ENCODE results near the gene TENM3.

The TENM3 gene

DNA sequence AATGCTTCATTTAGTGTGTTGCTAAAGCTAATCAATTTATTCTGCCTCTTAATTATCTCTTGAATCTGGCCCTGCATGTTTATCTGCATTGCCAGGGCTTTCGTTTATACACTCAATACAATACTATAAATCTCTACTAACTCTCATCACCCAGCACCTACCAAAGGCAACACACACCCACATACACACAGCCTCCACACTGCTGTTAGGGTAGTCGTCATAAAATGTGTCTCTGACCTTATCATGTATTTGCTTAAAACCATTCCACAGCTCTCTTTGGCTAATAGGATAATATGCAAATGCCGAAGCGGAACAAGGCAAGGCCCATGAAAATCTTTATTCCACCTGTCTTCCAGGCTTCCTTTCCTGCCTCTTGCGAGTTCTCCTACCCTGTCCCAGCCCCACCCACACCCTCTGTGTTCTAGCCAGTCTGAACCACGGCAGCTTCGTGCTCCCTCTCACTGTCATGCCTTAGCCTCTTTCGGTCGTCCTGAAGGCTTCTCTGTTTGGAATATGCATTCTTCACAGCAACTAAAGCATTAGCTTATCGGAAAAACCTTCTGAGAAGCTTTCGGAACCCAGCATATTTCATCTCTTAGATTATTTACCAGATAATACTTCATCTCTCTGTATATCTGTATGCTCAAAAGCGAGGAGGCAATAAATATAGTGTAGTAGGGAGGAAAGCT, 333.5 kb downstream of the TENM3 start:
- no peak for DNase-seq

DNA sequence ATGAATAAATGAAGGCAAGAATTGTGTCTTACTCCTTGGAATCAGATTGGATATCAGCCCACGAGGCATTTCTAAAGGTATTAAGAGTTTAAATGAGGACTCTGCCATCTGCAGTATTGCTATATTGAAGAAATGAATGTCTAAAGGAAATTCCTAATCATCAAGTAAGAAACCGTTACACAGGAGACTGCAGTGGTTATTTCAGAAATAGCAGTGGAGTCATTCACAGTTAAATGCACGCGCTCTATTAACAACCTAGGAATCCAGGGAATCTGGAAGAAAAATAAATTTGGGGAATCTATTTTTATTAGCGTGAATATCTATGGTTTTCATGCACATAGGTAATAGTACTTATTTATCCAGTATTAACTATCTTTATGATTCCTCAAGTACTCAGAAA, 334.2 kb downstream of the TENM3 start:
- peak; percentile 48 for DNase-seq

DNA sequence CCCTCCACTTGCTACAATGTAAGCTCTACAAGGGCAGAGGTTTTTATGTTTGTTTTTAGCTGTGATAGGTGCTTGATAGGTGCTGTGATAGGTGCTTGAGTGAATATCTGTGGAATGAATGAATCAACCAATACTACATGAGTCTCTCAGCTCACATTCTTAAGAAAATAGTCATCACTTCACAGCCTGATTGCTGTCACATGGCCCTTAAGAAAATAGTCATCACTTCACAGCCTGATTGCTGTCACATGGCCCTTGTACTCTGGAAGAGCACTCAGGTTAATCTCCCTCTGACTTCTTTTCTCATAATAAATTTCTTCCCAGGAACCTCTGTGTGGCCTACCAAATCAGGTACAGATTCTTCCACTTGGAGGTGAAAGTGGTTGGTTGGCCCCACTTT, 335.2 kb downstream of the TENM3 start:
- DNase-seq = peak; percentile 80

DNA sequence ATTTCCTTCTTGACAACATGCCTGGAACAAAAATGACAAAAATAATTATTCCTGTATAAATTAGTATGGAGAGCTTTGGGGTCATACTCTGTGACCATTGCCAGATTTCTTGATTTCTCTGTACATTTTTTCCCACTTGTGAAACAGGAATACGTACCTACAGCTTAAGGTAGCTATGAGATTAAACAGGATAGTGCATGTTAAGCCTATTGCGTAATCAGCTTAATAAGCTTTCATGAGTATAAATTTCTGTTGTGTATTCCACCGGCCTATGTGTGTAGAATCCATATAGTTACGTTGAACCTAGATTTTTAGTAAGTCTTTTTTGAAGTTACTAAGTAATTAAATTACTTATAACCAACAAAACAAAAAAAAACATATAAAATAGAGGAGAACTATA, 339.0 kb downstream of the TENM3 start:
- DNase-seq = no peak

DNA sequence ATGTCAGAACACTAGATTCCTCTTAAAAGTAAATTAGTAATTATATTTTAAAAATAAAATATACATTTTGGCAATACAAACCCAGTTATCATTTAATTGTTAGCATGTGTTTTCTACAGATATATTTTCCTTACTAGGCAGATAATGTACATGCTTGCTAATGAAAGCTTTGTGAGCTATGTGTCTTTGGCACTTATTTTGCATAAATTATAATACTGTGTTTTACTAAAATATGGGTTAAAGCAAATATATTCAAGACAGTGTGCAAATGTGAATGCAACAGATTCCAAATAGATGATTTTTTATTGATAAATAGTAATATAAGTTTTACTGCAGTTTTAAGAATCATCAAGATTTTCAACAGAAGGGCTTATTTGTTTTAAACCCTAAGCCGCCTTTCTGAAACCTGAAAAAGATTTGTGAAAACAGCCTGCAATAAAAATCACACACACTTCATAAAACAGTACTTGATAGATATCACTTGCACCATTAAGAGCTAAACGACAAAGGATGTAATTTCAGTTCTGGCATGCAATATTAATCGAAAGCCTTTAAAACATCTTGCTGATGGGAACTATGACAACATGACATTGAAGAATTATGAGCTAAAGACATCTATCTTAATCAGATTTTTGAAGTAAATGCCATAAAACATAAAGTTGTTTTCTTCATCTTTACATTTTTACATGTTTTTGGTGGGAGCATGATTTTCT, 340.7 kb downstream of the TENM3 start:
- DNase-seq = no peak

DNA sequence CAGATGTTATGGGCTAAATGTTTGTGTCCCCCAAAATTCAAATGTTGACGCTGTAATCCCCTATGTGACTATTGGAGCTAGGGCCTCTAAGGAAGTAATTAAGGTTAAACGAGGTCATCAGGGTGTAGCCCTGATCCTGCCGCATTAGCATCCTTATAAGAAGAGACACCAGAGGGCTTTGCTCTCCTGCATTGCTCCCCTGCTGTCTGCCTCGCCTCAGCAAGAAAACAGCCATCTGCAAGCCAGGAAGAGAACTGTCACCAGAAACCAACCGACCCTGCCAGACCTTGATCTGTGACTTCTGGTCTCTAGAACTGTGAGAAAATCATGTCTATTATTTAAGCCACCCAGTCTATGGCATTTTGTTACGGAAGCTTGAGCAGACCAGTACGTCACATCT, 342.1 kb downstream of the TENM3 start:
- DNase-seq = no peak

DNA sequence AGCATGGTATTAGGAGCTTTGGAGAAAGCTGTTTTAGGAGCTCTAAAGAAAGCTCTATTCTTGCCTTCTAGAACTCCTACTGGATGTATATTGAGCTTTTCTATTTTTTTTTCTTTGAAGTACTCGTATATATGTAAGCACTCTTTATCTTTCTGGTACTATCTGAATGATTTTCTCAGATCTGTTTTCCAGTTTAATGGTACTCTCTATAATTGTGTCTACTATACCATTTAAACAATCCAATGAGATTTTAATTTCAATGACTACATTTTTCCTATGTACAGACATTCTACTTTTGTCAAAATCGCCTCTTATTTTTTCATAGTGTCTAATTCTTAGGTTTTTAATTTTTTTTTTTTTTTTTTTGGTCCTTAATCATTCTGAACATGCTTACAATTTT, 345.9 kb downstream of the TENM3 start:
- no peak for DNase-seq

DNA sequence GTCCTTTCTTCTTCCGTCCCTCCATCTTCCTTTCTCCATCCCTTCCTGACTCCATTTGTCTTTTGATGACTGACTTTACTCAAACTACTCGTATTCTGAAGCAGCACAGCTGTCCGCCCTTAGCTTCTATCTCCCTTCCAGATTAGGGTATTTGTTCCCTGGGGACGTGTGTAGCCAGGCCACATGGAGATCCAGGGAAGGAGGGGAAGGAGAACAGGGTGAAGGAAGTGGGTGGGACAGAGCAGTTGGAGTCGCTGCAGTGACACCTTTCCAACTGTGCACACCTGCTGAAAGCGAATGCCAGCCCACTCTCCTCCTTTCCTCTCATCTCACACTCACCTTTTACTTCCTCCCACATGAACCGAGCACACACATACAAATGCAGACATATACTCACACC, 350.2 kb downstream of the TENM3 start:
- no peak for DNase-seq

DNA sequence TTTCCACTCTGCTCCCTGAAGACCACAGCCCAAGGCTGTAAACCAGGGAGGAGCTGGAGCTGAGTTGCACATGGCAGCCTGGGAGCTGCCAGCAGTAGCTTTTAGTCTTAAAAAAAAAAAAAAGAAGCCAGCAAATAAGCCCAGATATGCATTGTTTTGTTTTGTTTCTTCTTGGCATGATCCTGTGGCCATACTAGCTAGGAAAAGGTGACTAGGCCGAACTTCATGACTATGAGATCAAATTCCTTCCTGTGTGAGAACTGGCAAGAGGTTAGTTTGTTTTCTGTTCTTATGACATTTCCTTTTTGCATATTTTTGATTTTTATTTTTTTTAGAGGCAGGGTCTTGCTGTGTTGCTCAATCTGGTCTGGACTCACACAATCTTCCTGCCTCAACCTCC, 350.7 kb downstream of the TENM3 start:
- DNase-seq = peak; percentile 16

DNA sequence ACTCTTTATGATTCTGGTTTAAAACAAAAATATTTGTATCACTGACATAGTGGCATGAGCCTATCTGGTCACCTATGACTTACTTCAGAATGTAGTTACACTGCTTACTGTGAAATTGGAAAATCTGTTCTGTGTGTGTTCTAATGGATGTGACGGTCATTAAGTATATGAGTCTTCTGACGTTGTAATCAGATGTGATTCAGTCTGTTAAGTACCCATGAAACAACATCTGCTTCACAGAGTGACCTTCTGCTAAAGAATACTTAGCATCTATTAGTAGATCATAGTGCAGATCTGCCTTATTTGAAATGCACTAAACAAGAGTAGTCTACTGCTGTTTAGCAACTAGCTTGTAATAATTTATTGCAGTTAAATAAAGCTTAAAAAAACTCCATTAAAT, 356.9 kb downstream of the TENM3 start:
- no peak for DNase-seq

DNA sequence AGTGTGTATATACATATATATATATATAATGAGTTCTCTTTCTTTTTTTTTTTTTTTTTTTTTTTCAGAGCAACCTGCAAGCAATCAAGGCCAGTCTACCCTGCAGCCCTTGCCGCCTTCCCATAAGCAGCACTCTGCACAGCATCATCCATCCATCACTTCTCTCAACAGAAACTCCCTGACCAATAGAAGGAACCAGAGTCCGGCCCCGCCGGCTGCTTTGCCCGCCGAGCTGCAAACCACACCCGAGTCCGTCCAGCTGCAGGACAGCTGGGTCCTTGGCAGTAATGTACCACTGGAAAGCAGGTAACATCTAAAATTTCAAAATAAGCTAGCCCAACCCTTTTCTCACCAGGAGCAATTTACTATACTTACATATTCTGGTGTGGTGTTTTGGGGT, 357.7 kb downstream of the TENM3 start:
- no peak for DNase-seq

DNA sequence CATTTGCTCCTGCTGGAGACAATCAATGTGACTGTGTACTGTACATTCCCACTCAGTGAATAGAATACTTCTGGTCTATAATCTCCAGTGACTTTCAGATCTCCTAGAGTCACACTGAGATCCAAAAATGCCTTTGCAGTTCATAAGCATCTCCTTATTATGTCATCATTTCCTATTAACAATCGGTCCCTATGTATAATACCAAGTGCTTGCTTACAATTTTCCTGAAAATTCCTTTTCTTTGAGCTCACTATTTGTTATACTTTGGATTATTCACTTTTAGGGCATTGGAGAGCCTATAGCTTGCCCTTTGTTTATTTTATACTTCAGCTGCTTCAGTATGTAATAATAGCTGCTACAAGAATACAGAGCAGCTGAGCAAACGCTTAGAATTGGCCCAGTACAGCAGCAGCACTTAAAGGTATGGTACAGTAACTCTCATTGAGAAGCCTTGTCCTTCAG, 361.0 kb downstream of the TENM3 start:
- peak; percentile 92 for DNase-seq

DNA sequence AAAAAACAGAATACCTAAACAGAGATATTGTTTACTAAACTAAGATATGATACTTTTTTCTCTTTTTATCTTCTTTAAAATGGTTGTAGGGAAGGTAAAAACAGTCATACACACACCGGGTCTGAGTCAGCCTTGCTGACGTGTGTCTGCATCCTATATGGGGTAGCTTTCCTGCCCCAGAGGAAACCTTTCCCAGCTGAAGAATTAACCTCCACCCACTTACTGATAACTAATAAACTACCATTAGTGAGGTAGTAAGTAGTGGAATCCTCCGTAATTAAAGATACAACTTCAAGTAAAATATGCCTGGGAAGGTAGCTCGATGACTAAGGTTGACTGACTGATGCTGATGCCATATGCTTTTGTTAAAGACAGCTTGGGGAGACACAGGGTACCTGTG, 361.8 kb downstream of the TENM3 start:
- peak; percentile 45 for DNase-seq

DNA sequence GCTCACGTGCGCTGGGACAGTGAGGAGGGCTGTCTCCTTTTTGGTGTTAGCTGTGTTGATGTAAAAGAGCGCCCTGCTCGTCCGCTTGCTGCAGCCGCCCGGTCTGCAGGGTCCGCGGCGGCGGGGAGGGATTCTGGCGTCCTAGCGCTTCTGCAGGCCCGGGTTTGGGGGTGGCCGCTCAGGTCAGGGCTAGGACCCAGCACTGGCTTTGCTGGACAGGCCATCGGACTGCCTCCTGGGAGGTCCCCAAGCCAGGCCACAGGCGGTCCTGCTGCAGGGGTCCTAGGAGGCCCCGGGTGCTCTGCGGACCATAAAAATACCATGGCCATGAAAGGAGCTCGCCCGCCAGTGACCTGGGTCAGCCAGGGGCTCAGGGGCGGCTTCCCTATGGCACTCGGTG, 365.3 kb downstream of the TENM3 start:
- DNase-seq = no peak

DNA sequence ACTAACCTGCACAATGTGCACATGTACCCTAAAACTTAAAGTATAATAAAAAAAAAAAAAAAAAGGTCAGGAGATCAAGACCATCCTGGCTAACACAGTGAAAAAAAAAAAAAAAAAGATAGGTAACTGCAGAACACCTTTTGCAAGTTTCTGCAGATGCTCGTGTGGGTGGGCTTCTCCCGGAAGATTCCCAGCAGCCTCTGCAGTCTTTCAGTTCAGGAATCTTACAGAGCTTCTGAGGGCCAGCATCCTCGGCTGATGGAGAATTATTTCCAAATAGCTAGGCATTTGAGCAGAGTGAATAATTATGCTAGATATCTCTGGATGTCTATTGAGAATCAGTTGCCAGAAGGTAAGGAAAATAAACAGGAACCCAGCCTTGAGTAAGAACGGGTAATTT, 373.3 kb downstream of the TENM3 start:
- DNase-seq = no peak

DNA sequence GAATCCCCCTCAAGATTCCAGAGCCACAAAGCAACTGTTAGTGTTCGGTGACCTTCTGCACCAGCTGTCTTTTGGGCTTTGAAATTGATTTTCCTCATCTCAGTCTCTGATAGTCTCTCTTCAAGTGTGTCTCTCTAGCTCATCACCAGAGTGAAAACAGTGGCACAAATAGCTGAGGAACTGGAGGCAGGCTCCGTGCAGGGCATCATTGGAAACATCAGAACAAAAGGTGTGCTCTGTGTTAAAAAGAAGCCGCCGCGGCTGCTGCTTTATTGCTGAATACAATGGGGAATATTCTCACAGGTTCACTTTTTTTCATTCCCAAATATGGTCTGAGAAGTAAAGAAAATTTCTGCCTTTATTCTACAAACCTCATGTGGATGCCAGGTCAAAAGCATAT, 376.5 kb downstream of the TENM3 start:
- DNase-seq = no peak

DNA sequence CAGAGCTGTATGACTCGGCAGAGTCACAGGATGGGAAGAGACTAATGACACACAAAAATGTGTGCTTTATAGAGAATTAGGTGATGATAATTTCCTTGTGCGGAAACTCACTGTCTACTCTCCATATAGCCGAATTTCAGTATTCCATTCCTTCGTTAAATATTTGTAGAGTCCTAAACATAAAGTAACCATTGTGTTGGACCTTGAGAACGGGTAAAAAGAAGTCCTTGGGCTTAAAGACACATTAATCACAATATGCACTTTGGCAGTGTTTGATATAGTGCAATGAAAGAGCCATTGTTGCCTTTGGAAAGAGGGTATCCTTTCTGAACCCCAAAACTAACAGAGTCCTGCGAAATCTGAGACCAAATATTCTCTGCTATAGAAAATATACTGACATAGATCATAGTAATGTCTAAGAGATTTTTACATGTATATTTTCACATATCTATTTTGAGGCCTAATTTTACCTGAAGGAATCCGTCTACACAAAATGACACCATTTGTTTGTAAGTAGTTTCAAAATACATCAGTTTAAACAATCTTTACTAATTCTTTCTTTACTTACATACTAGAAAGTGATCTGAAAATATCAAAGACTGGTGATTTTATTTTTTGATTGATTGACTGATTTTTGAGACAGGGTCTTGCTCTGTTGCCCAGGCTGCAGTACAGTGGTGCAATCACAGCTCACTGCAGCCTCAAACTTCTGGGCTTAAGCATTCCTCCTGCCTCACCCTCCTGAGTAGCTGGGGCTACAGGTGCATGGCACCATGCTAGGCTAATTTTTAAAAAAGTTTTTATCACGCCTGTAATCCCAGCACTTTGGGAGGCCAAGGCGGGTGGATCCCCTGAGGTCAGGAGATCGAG, 377.1 kb downstream of the TENM3 start:
- DNase-seq = no peak

DNA sequence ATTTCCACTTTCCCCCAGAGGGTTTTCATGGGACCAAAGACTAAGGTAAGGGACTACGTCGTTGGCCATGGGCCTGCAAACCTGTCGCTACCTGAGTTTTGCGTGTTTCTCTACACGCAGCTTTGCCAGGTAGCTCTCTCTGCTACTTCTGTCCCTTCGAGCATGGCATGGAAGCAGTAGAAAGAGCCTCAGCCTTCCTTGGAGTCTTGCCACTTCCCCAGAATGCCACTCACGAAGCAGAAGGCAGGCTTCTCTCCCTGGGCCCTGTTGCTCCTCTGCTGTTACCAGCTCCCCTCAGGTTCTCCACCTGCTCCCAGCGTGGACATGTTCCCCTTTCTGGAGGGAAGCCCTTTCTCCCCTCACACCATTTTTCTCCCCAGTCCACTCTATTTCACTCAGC, 381.1 kb downstream of the TENM3 start:
- no peak for DNase-seq

DNA sequence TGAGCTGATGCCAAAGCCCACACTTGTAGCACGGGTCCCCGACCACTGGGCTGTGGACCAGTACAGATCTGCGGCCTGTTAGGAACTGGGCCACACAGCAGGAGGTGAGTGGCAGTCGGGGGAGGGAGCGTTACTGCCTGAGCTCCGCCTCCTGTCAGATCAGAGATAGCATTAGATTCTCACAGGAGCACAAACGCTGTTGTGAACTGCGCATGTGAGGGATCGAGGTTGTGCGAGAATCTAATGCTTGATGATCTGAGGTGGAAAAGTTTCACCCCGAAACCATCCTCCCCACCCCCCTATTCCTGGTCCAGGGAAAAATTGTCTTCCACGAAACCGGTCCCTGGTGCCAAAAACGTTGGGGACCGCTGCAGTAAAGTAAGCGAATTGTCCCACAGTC, 382.0 kb downstream of the TENM3 start:
- no peak for DNase-seq

DNA sequence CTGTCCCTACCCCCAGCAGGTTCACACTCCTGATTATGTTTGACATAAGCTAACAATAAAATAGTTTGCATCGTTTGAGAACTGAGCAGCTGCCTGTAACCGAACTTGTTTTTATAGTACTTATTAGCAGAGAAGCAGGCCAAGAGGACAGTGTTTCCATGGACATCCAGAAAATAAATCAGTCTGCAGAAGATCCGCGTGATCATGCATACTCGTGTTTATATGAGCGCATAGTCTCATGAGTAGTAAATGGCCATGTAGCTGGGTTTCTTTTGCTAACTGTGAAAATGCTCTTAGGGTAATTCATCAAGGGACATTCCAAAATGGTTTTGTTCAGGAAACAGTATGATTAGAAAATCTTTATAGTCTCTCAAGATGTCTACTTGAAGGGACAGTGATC, 384.8 kb downstream of the TENM3 start:
- DNase-seq = no peak

DNA sequence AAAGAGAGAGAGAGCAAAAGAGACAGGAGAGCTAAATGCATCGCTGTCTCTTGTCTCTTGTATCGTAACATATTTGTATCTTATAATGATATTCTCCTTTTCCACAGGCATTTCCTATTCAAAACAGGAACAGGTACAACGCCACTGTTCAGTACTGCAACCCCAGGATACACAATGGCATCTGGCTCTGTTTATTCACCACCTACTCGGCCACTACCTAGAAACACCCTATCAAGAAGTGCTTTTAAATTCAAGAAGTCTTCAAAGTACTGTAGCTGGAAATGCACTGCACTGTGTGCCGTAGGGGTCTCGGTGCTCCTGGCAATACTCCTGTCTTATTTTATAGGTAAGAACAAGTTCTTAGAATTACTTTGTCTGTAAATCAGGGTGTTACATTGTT, 385.3 kb downstream of the TENM3 start:
- no peak for DNase-seq

DNA sequence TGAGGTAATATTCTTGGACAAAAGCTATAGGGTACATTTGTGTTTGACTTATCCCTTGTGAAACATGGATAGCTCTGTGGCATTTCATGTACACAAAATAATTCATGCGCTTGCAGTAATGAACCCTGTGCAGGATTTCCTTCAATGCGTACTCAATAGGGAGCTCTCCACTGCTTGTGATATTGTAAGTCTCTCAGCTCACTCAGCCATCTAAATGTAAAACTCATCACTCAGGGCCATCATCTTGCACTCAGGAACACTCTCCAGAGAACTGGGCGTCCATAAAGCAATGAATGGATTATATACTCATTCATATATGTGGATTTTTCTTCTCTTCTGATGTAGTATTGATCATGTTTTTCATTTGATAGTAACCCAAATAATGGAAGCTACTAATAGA, 385.9 kb downstream of the TENM3 start:
- no peak for DNase-seq

DNA sequence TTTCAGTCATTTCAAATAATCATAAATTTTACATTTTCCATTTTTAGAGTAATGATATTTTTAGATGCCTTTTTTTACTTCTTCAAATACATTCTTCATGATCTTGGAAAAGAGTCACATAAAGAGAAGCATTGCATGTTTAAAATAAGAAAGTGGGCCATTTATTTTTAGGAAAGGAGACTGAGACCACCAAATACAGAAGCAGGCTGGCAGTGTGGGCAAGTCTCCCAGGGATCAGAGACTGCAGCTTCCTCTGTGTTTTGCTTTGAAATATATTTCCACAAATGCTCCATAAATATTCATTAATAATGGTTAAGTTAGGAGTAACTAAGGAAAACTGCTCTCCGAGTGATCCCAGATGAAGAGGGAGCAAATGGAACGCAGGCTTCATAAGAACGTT, 397.3 kb downstream of the TENM3 start:
- no peak for DNase-seq

DNA sequence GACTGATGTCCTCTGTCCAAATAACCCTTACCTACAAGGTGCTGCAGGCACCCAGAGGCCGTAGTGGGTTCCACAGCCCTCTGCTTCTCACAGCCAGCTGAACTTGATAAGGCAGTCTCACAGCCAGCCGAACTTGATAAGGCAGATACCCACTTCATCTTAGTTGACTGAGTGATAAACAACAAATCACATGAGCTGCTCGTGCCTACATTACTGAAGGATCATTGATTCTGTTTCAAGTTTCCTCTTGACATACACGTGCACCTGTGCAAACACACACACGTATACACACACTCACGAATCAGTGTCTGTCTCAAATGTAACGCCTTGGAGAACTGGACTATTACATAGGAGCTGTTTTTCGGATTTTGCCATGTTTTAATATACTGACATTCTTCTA, 397.7 kb downstream of the TENM3 start:
- DNase-seq = no peak
